MCF 10A (cell line): ENCODE results near the gene PCYOX1L. TPM values are rescaled to one million over a fixed set of nuclear protein-coding genes. Genes with fewer than 3 reads are reported as not detected.

Experiments used
- BruUV-seq: library from RNA; stranded (reverse); fragments of 400-500 nt; replicated peaks from 2 replicates; lab custom pipeline; 2021; lab: Mats Ljungman, UMichigan
- CTCF ChIA-PET: fragments of 300-600 bp; sonication (Branson Sonifier 250); formaldehyde crosslinking; extraction: SDS; loops from one replicate; lab custom pipeline; 2021; ENCODE audit warnings: antibody characterized with exemption, inconsistent platforms; lab: Yijun Ruan, JAX
- POLR2A ChIA-PET: fragments of 300-600, 350-650 bp; sonication (Branson Sonifier 250); formaldehyde crosslinking; extraction: SDS; loops from one replicate; lab custom pipeline; 2020; ENCODE audit warnings: antibody characterized with exemption, inconsistent platforms; lab: Yijun Ruan, JAX
- DNase-seq: peaks from one replicate; pipeline ENCODE4 v3.0.0-alpha.2; 2018; ENCODE audit not compliant: unreplicated experiment
- H3K27ac Mint-ChIP-seq: one replicate; pipeline ENCODE4 v1.8.0; 2022; ENCODE audit warnings: mild to moderate bottlenecking, low read depth, mixed read lengths; ENCODE audit not compliant: unreplicated experiment
- H3K27me3 Mint-ChIP-seq: one replicate; pipeline ENCODE4 v1.8.0; 2022; ENCODE audit warnings: mixed read lengths; ENCODE audit not compliant: insufficient read depth, unreplicated experiment
- H3K36me3 Mint-ChIP-seq: one replicate; pipeline ENCODE4 v1.8.0; 2022; ENCODE audit warnings: mild to moderate bottlenecking, moderate library complexity, mixed read lengths; ENCODE audit not compliant: insufficient read depth, unreplicated experiment
- H3K4me1 Mint-ChIP-seq: one replicate; pipeline ENCODE4 v1.8.0; 2022; ENCODE audit warnings: mixed read lengths; ENCODE audit not compliant: insufficient read depth, unreplicated experiment
- H3K4me3 Mint-ChIP-seq: one replicate; pipeline ENCODE4 v1.8.0; 2022; ENCODE audit warnings: mild to moderate bottlenecking, moderate library complexity, mixed read lengths; ENCODE audit not compliant: unreplicated experiment
- H3K9me3 Mint-ChIP-seq: one replicate; pipeline ENCODE4 v1.8.0; 2022; ENCODE audit warnings: mixed read lengths; ENCODE audit not compliant: unreplicated experiment
- CTCF ChIP-seq: fragments of 200-600 bp; IDR thresholded peaks from one replicate; pipeline ENCODE4 v1.8.0; 2022; ENCODE audit warnings: antibody characterized with exemption, mild to moderate bottlenecking; ENCODE audit not compliant: unreplicated experiment
- intact Hi-C: fragments of 100-400 bp; cut with micrococcal nuclease; formaldehyde crosslinking; loops from 2 replicates; pipeline ENCODE4 v1.14.1; 2022
- total RNA-seq: library from RNA; stranded (reverse); gene quantifications from 2 replicates; pipeline ENCODE4 v1.2.3, GENCODE V29; 2022

The PCYOX1L gene
- total RNA-seq, 1 experiment from 2014 or later = 7.7 TPM

GRCh38 chr5:149400304-149400703, 42.5 kb downstream of the PCYOX1L start:
- TF ChIP-seq CTCF = no peak
- Mint-ChIP-seq H3K27me3 (no peaks in the 10 kb centered on the region), H3K36me3 (no peaks in the 10 kb centered on the region), H3K4me3 (no peak overlapping the region), H3K9me3 (no peaks in the 10 kb centered on the region), H3K27ac (no peak overlapping the region), H3K4me1 (no peaks in the 10 kb centered on the region)
- intact Hi-C loops = no loop called here
- no peak for DNase-seq
- ChIA-PET CTCF (interaction anchor here (0.6 to 4.1 kb wide), 12 partner anchors 10 to 1025 kb away, joined by 3 to 36 read pairs (median 5); partner anchors contain the start of gene IL17B), POLR2A (interaction anchor here (0.8 to 1.0 kb wide), 2 partner anchors 9 to 72 kb away, joined by 3 read pairs; no protein-coding TSS in a partner anchor)
- BruUV-seq = no TSS peak

- H3K27me3 Mint-ChIP-seq = no peaks in the 10 kb centered on the region
- no peak overlapping the region for H3K4me3 Mint-ChIP-seq
- POLR2A ChIA-PET = no interaction called here
- H3K9me3 Mint-ChIP-seq = no peaks in the 10 kb centered on the region
- intact Hi-C loops = no loop called here
- CTCF ChIA-PET = interaction anchor here (0.6 to 4.1 kb wide), 10 partner anchors 11 to 164 kb away, joined by 3 to 36 read pairs (median 6); partner anchors contain the start of gene IL17B
- no peak for TF ChIP-seq CTCF
- DNase-seq = no peak
- H3K4me1 Mint-ChIP-seq = no peaks in the 10 kb centered on the region
- no TSS peak for BruUV-seq
- no peak overlapping the region for H3K27ac Mint-ChIP-seq
- H3K36me3 Mint-ChIP-seq = no peaks in the 10 kb centered on the region
Observed at GRCh38 chr5:149401051-149401450, 43.2 kb downstream of the PCYOX1L start.

- H3K27ac Mint-ChIP-seq = no peak overlapping the region
- ChIA-PET POLR2A (no interaction called here), CTCF (interaction anchor here (1.4 to 4.1 kb wide), 2 partner anchors 14 to 21 kb away, joined by 3 to 36 read pairs; partner anchors contain the start of gene IL17B)
- H3K27me3 Mint-ChIP-seq = no peaks in the 10 kb centered on the region
- no peaks in the 10 kb centered on the region for H3K36me3 Mint-ChIP-seq
- intact Hi-C loops = no loop called here
- no peak for TF ChIP-seq CTCF
- BruUV-seq = no TSS peak
- H3K4me3 Mint-ChIP-seq = no peak overlapping the region
- no peaks in the 10 kb centered on the region for H3K9me3 Mint-ChIP-seq
- H3K4me1 Mint-ChIP-seq = no peaks in the 10 kb centered on the region
- no peak for DNase-seq
Observed at GRCh38 chr5:149402291-149402690, 44.4 kb downstream of the PCYOX1L start.

- no peak for DNase-seq
- peaks cover 11% of the 10 kb centered on the region for H3K27me3 Mint-ChIP-seq
- TF ChIP-seq CTCF = no peak
- H3K4me1 Mint-ChIP-seq = no peaks in the 10 kb centered on the region
- no peaks in the 10 kb centered on the region for H3K36me3 Mint-ChIP-seq
- POLR2A ChIA-PET = interaction anchor here (0.5 kb wide), 1 partner anchor 372 kb away, joined by 3 read pairs; no protein-coding TSS in a partner anchor
- BruUV-seq = no TSS peak
- intact Hi-C loops = no loop called here
- no peak overlapping the region for H3K4me3 Mint-ChIP-seq
- CTCF ChIA-PET = interaction anchor here (0.6 to 4.1 kb wide), 9 partner anchors 16 to 87 kb away, joined by 3 to 16 read pairs (median 5); no protein-coding TSS in a partner anchor
- no peak overlapping the region for H3K27ac Mint-ChIP-seq
- no peaks in the 10 kb centered on the region for H3K9me3 Mint-ChIP-seq
Observed at GRCh38 chr5:149403923-149404745, 46.3 kb downstream of the PCYOX1L start.
